HepG2 (cell line): ENCODE results near the gene TBC1D7. TPM values are rescaled to one million over a fixed set of nuclear protein-coding genes. Genes with fewer than 3 reads are reported as not detected.

Source experiments
- ATAC-seq: fragments of 200-7000 bp; cut with Tn5 transposase; 3 replicates; pipeline ENCODE4 v1.9.1; 2020; ENCODE audit warnings: mild to moderate bottlenecking, moderate library complexity
- BruUV-seq: library from RNA; stranded (reverse); fragments of 400-500 nt; replicated peaks from 2 replicates; lab custom pipeline; 2021; lab: Mats Ljungman, UMichigan
- CTCF ChIA-PET: fragments of 300-600 bp; formaldehyde crosslinking; extraction: SDS; loops from one replicate; lab custom pipeline; 2021; ENCODE audit warnings: low total read pairs, inconsistent platforms, low intra/inter-chr PET ratio; lab: Yijun Ruan, JAX
- POLR2A ChIA-PET: fragments of 350-600 bp; sonication (Branson Sonifier 250); formaldehyde crosslinking; loops from one replicate; lab custom pipeline; 2020; ENCODE audit warnings: antibody characterized with exemption, inconsistent platforms; lab: Yijun Ruan, JAX
- DNase-seq: peaks from one replicate; pipeline ENCODE4 v3.0.0-alpha.2; 2015; ENCODE audit warnings: low spot score
- FAIRE-seq: peaks from 3 replicates; lab custom pipeline; 2011; peaks lifted over from hg19 to GRCh38; lab: Jason Lieb, UNC
- H2AFZ ChIP-seq: one replicate; pipeline ENCODE4 v1.6.1; 2011; ENCODE audit warnings: low read length, inconsistent platforms
- H3K27ac ChIP-seq: fragments of 300-600 bp; 3 replicates; pipeline ENCODE4 v1.8.0; 2011; ENCODE audit warnings: mixed run types, mild to moderate bottlenecking, mixed read lengths, low read length, inconsistent platforms; ENCODE audit not compliant: insufficient read depth; ENCODE audit errors: extremely low read length
- H3K27me3 ChIP-seq, 2 experiments: fragments of 200-600 bp in 1 of 2; 2 replicates in 1 of 2; 3 replicates in 1 of 2; pipeline versions ENCODE4 v1.6.0 to v1.8.0; 2011; ENCODE audit warnings: low read length in 2 of 2, mild to moderate bottlenecking in 2 of 2, moderate library complexity in 2 of 2, inconsistent platforms in 1 of 2; ENCODE audit not compliant: insufficient read depth in 2 of 2, control insufficient read depth in 1 of 2
- H3K36me3 ChIP-seq, 2 experiments: fragments of 200-600 bp in 1 of 2; replicated peaks in 1 of 2; 2 replicates in 1 of 2; 3 replicates in 1 of 2; pipeline versions ENCODE4 v1.5.1 to v1.8.0; 2011; ENCODE audit warnings: low read length in 2 of 2, inconsistent platforms in 1 of 2; ENCODE audit not compliant: insufficient read depth in 2 of 2, control insufficient read depth in 1 of 2
- H3K4me1 ChIP-seq: 2 replicates; pipeline ENCODE4 v1.5.1; 2012; ENCODE audit warnings: low read length, inconsistent platforms; ENCODE audit not compliant: insufficient read depth
- H3K4me2 ChIP-seq: 2 replicates; pipeline ENCODE4 v1.6.0; 2011; ENCODE audit warnings: low read depth, low read length, inconsistent platforms
- H3K4me3 ChIP-seq, 3 experiments: fragments of 200-600 bp in 1 of 3; sonication (generic), shearing (Covaris generic) in 1 of 3; replicated peaks in 1 of 3; 2 replicates each; pipeline ENCODE4 v1.5.1; 2011 to 2016; ENCODE audit warnings: low read length in 3 of 3, inconsistent platforms in 2 of 3, low read depth in 2 of 3, mild to moderate bottlenecking in 2 of 3, control low read depth in 1 of 3, mixed read lengths in 1 of 3; ENCODE audit not compliant: insufficient read depth in 1 of 3
- H3K79me2 ChIP-seq: one replicate; pipeline ENCODE4 v1.6.1; 2011; ENCODE audit warnings: low read length, inconsistent platforms; ENCODE audit not compliant: insufficient read depth
- H3K9ac ChIP-seq: 2 replicates; pipeline ENCODE4 v1.6.0; 2011; ENCODE audit warnings: mild to moderate bottlenecking, low read depth, low read length, inconsistent platforms; ENCODE audit not compliant: insufficient read depth
- H3K9me3 ChIP-seq: 2 replicates; pipeline ENCODE4 v1.5.1; 2012; ENCODE audit warnings: mild to moderate bottlenecking, low read length
- H4K20me1 ChIP-seq: 2 replicates; pipeline ENCODE4 v1.6.0; 2011; ENCODE audit warnings: inconsistent platforms, mild to moderate bottlenecking, low read length, moderate library complexity; ENCODE audit not compliant: insufficient read depth
- ATF7 ChIP-seq, 2 experiments: fragments of 450-650 bp in 1 of 2; sonication (generic) in 1 of 2; formaldehyde crosslinking in 1 of 2; IDR thresholded peaks; 2 replicates each; pipeline versions ENCODE4 v1.4.0 to v1.6.1; 2016 to 2020; ENCODE audit warnings: antibody characterized with exemption in 1 of 2, mild to moderate bottlenecking in 1 of 2, missing genetic modification reagents in 1 of 2
- KDM5B ChIP-seq: sonication (generic); formaldehyde crosslinking; IDR thresholded peaks from 2 replicates; pipeline ENCODE4 v1.4.0; 2020; ENCODE audit warnings: missing genetic modification reagents, mild to moderate bottlenecking, borderline replicate concordance
- NRL ChIP-seq: sonication (generic); formaldehyde crosslinking; IDR thresholded peaks from 2 replicates; pipeline ENCODE4 v1.5.0; 2020; ENCODE audit warnings: missing genetic modification reagents, mild to moderate bottlenecking, moderate library complexity, borderline replicate concordance
- POGZ ChIP-seq: sonication (generic); formaldehyde crosslinking; IDR thresholded peaks from 2 replicates; pipeline ENCODE4 v1.4.0; 2020; ENCODE audit warnings: mild to moderate bottlenecking, missing genetic modification reagents
- RXRA ChIP-seq: sonication (generic); formaldehyde crosslinking; IDR thresholded peaks from 2 replicates; pipeline ENCODE4 v1.5.1; 2020; ENCODE audit warnings: missing genetic modification reagents
- ZNF274 ChIP-seq: sonication (generic); formaldehyde crosslinking; IDR thresholded peaks from 2 replicates; pipeline ENCODE4 v1.5.1; 2020; ENCODE audit warnings: mild to moderate bottlenecking, missing genetic modification reagents
- ZNF598 ChIP-seq: sonication (generic); formaldehyde crosslinking; IDR thresholded peaks from 2 replicates; pipeline ENCODE4 v1.5.1; 2020; ENCODE audit warnings: mild to moderate bottlenecking, missing genetic modification reagents, borderline replicate concordance
- WGBS: methylation state at CpG from one replicate; pipeline ENCODE4 v1.1.6; 2017; ENCODE audit warnings: low lambda C conversion rate; 5-methylcytosine and 5-hydroxymethylcytosine counted together
- in situ Hi-C: cut with HindIII; loops from 2 replicates; pipeline ENCODE4 v1.10.0; 2017; ENCODE audit warnings: low pct_unique_long_range_greater_than_20kb; ENCODE audit not compliant: extremely low pct_ligation_motif_present
- intact Hi-C: fragments of 100-400 bp; cut with micrococcal nuclease; formaldehyde crosslinking; loops from one replicate; pipeline ENCODE4 v1.10.0; 2022; ENCODE audit not compliant: unreplicated experiment
- polyA plus RNA-seq, 8 experiments: library from polyadenylated mRNA; depleted of rRNA in 3 of 8; stranded (reverse) in 7 of 8; unstranded in 1 of 8; fragments of >200 nt; fragmentation: Illumina TruSeq in 4 of 8; extraction: Trizol in 4 of 8; gene quantifications; 2 replicates each; pipeline versions ENCODE4 v1.2.1 to v1.2.3, GENCODE V29; 2011 to 2016; ENCODE audit warnings: low read depth in 4 of 8, missing spikeins in 1 of 8, mixed read lengths in 1 of 8; ENCODE audit not compliant: insufficient read depth in 1 of 8
- total RNA-seq, 5 experiments: library from RNA; depleted of rRNA; stranded (reverse); fragments of >200 nt; fragmentation: Illumina TruSeq; extraction: Trizol; gene quantifications; 2 replicates each; pipeline ENCODE4 v1.2.3, GENCODE V29; 2016; ENCODE audit warnings: low read depth in 1 of 5
- TF ChIP-seq, protein P1 (sequence below): sonication (generic); formaldehyde crosslinking; IDR thresholded peaks from 2 replicates; pipeline ENCODE4 v1.4.0; 2020; ENCODE audit warnings: mild to moderate bottlenecking, missing genetic modification reagents
- TF ChIP-seq, protein P2 (sequence below): sonication (generic); formaldehyde crosslinking; IDR thresholded peaks from 2 replicates; pipeline ENCODE4 v1.4.0; 2020; ENCODE audit warnings: mild to moderate bottlenecking, missing genetic modification reagents

Gene TBC1D7
- total and polyA plus RNA-seq, 2 of the 13 experiments (the other 11 are each of a cell fraction or from before 2014, with no cell fraction given), result 23.3 to 30.8 TPM

DNA sequence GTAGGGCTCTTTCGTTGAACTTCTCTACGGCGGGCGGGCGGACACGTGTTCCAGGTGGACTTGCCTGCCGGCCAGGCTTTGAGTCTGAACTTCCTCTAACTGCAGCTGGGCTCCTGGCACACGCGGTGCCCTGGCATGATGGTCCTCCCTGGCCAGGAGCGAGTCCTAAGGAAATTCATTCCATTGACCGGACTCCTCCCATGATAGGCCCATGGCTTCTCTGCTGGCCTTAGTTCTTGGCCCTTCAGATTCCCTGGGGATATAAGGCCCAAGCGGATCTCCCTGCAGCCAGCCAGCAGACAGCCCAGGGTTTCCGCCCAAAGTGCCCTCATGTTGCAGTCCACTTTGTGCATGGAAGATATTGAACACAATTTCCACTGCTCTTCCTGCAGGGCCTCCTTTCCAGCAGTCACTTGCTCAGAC is 39.4 kb downstream of the TBC1D7 start:
- ChIA-PET CTCF (interaction anchor here (0.6 kb wide), 1 partner anchor 38 kb away, joined by 3 read pairs; no protein-coding TSS in a partner anchor), POLR2A (interaction anchor here (1.5 to 1.7 kb wide), 2 partner anchors 40 to 118 kb away, joined by 3 to 5 read pairs; partner anchors contain the start of gene TBC1D7)
- peaks cover 28% of the 10 kb centered on the region for H3K9me3 ChIP-seq
- peaks cover 3 to 16% of the 10 kb centered on the region in 2 experiments for H3K36me3 ChIP-seq
- no peaks in the 10 kb centered on the region for H3K79me2 ChIP-seq
- in situ Hi-C loops (no loop called here), intact Hi-C loops (loop anchor here (2.0 kb wide), 1 partner anchor 40 kb away; the partner anchor contains the start of gene TBC1D7)
- H3K4me2 ChIP-seq, result peak overlapping the region; percentile 48
- ATAC-seq, result no peak
- no peak overlapping the region for H3K4me3 ChIP-seq
- no peaks in the 10 kb centered on the region for H3K27me3 ChIP-seq
- no peak for DNase-seq
- H3K9ac ChIP-seq, result peak overlapping the region; percentile 21; the same call in 1 of the 2 replicates
- no peaks in the 10 kb centered on the region for H4K20me1 ChIP-seq
- H2AFZ ChIP-seq, result no peak overlapping the region
- whole genome bisulfite sequencing, result 88% methylated on average over 13 of the region's 13 CpGs
- no TSS peak for BruUV-seq
- FAIRE-seq, result no peak
- H3K27ac ChIP-seq, result peak overlapping the region; percentile 78
- peaks cover 26% of the 10 kb centered on the region for H3K4me1 ChIP-seq
- TF ChIP-seq NRL (0 out of 2 replicates have a peak, but pooled peaks have one; percentile 37), ZNF598 (CRISPR knock-in tag) (peak; percentile 39; the same call in 1 of the 2 replicates), POGZ (CRISPR knock-in tag) (no peak), KDM5B (CRISPR knock-in tag) (peak; percentile 51; the same call in 1 of the 2 replicates), RXRA (CRISPR knock-in tag) (0 out of 2 replicates have a peak, but pooled peaks have one; percentile 19), ATF7 (IDR thresholded peaks at IDR 0.05) (no peak), ATF7 (CRISPR knock-in tag; IDR thresholded peaks at IDR 0.05) (no peak), ZNF274 (CRISPR knock-in tag) (peak; percentile 63; the same call in 1 of the 2 replicates)
- TF ChIP-seq, protein P1, sequence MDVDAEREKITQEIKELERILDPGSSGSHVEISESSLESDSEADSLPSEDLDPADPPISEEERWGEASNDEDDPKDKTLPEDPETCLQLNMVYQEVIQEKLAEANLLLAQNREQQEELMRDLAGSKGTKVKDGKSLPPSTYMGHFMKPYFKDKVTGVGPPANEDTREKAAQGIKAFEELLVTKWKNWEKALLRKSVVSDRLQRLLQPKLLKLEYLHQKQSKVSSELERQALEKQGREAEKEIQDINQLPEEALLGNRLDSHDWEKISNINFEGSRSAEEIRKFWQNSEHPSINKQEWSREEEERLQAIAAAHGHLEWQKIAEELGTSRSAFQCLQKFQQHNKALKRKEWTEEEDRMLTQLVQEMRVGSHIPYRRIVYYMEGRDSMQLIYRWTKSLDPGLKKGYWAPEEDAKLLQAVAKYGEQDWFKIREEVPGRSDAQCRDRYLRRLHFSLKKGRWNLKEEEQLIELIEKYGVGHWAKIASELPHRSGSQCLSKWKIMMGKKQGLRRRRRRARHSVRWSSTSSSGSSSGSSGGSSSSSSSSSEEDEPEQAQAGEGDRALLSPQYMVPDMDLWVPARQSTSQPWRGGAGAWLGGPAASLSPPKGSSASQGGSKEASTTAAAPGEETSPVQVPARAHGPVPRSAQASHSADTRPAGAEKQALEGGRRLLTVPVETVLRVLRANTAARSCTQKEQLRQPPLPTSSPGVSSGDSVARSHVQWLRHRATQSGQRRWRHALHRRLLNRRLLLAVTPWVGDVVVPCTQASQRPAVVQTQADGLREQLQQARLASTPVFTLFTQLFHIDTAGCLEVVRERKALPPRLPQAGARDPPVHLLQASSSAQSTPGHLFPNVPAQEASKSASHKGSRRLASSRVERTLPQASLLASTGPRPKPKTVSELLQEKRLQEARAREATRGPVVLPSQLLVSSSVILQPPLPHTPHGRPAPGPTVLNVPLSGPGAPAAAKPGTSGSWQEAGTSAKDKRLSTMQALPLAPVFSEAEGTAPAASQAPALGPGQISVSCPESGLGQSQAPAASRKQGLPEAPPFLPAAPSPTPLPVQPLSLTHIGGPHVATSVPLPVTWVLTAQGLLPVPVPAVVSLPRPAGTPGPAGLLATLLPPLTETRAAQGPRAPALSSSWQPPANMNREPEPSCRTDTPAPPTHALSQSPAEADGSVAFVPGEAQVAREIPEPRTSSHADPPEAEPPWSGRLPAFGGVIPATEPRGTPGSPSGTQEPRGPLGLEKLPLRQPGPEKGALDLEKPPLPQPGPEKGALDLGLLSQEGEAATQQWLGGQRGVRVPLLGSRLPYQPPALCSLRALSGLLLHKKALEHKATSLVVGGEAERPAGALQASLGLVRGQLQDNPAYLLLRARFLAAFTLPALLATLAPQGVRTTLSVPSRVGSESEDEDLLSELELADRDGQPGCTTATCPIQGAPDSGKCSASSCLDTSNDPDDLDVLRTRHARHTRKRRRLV (CRISPR knock-in tag), result 0 out of 2 replicates have a peak, but pooled peaks have one; percentile 0
- TF ChIP-seq, protein P2, sequence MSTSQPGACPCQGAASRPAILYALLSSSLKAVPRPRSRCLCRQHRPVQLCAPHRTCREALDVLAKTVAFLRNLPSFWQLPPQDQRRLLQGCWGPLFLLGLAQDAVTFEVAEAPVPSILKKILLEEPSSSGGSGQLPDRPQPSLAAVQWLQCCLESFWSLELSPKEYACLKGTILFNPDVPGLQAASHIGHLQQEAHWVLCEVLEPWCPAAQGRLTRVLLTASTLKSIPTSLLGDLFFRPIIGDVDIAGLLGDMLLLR (CRISPR knock-in tag), result 0 out of 2 replicates have a peak, but pooled peaks have one; percentile 21
